GM12864 (cell line): Measurements from ENCODE around the gene PRSS21.

ENCODE experiments used
- DNase-seq: peaks from one replicate; pipeline ENCODE4 v3.0.0-alpha.2; 2011; ENCODE audit warnings: low read depth
- H3K4me3 ChIP-seq: 2 replicates; pipeline ENCODE4 v1.5.1; 2011; ENCODE audit warnings: mild to moderate bottlenecking, low read depth, low read length, control low read depth
- TF ChIP-seq, protein P1 (sequence below): IDR thresholded peaks from 2 replicates; pipeline ENCODE4 v1.5.1; 2011; ENCODE audit warnings: low read depth, mild to moderate bottlenecking, moderate library complexity, low read length, control low read depth, inconsistent platforms; ENCODE audit errors: missing control alignments

The PRSS21 gene

GRCh38 chr16:2854700-2855309 is 37.8 kb downstream of the PRSS21 start:
- DNase-seq, result no peak
- no peak overlapping the region for H3K4me3 ChIP-seq
- TF ChIP-seq, protein P1, sequence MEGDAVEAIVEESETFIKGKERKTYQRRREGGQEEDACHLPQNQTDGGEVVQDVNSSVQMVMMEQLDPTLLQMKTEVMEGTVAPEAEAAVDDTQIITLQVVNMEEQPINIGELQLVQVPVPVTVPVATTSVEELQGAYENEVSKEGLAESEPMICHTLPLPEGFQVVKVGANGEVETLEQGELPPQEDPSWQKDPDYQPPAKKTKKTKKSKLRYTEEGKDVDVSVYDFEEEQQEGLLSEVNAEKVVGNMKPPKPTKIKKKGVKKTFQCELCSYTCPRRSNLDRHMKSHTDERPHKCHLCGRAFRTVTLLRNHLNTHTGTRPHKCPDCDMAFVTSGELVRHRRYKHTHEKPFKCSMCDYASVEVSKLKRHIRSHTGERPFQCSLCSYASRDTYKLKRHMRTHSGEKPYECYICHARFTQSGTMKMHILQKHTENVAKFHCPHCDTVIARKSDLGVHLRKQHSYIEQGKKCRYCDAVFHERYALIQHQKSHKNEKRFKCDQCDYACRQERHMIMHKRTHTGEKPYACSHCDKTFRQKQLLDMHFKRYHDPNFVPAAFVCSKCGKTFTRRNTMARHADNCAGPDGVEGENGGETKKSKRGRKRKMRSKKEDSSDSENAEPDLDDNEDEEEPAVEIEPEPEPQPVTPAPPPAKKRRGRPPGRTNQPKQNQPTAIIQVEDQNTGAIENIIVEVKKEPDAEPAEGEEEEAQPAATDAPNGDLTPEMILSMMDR, result peak; percentile 62

DNA sequence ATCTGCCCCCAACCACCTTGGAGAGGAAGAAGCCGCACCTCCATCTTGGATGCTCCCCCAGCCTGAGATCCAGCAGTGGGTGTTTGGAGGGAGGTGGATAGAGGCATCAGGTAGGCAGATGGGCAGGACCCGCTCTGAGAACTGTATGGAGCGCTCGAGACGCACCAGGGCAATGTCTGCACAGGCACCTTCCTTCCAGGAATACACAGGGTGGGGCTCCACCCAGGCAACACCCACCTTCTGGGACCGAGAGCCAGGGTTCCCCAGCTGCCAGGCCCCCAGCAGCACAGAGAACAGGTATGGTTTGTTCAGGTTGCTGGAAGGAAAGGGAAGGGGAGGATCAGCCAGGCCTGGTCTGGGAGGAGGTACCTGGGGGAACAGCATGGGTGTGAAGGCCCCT is 38.5 kb downstream of the PRSS21 start:
- H3K4me3 ChIP-seq, result no peak overlapping the region
- no peak for DNase-seq
- TF ChIP-seq, protein P1, result no peak

- no peak for DNase-seq
- TF ChIP-seq, protein P1, result no peak
- H3K4me3 ChIP-seq, result no peak overlapping the region
These were observed 39.1 kb downstream of the PRSS21 start for GRCh38 chr16:2856061-2856670.

- DNase-seq, result no peak
- H3K4me3 ChIP-seq, result no peak overlapping the region
- TF ChIP-seq, protein P1, result no peak
These were observed 39.8 kb downstream of the PRSS21 start for GRCh38 chr16:2856686-2857450.

DNA sequence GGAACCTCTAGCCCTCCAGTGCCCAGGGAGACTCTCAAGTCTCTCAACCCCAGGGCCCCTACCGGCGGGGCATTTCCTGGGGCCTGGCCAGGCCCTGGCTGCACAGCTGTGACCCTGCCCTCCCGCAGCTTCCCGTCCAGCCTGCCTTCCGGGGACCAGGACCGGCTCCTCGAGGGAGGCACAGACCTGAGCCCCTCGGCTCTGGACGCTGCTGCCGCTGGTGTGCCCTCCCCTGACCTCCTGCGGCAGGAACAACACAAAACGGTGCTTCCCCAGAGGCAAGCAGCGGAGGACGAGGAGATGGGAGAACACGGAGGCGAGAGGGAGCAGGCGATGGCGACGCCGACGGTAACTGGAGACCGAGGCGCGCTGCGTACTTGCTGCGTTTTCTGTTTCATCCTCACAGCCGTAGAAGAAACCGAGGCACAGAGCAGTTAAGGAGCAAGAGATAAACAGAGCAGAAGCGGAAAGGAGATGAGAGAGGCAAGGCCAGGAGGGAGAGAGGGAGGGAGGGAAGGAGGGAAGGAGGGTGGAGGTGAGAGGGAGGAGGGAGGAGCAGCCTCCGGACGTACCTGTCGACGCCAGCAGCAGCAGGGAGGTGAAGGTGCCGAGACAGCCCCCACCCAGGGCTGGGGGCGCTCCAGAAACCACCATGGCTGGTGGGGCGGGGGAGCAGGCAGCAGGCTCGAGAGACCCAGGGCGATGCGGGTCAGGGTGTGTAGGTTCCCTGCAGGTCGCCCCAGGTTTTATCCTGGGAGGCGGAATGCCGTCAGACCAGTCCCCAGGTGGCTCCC is 40.6 kb downstream of the PRSS21 start, which contains the start of gene PRSS22:
Gene PRSS22 (minus strand): TSS at position 720 of the 794 bp plus-strand sequence. CDS start 66 bp downstream, at position 654.
- TF ChIP-seq, protein P1, result no peak
- no peak within 1 kb of the TSS for H3K4me3 ChIP-seq
- DNase-seq, result no peak

- TF ChIP-seq, protein P1, result no peak
- DNase-seq, result no peak
- no peak overlapping the region for H3K4me3 ChIP-seq
These were observed 41.4 kb downstream of the PRSS21 start for GRCh38 chr16:2858245-2859025.
